CD14-positive monocyte (primary cell): ENCODE results near the gene KLRK1. TPM values are rescaled to one million over a fixed set of nuclear protein-coding genes. Genes with fewer than 3 reads are reported as not detected.

Experiments used
- DNase-seq, 3 donors: peaks; one replicate each; pipeline ENCODE4 v3.0.0-alpha.2; 2011 to 2022
- H2AFZ ChIP-seq: 2 replicates; pipeline ENCODE4 v1.6.0; 2012; ENCODE audit warnings: mild to moderate bottlenecking, low read depth, low read length, inconsistent platforms; ENCODE audit not compliant: insufficient read depth, poor library complexity, severe bottlenecking
- H3K27ac ChIP-seq, 2 donors: 1 replicate in 1 of 2; 2 replicates in 1 of 2; pipeline ENCODE4 v1.5.1; 2012 to 2013; ENCODE audit warnings: low read length in 2 of 2, control low read depth in 1 of 2, inconsistent platforms in 1 of 2, low read depth in 1 of 2, mild to moderate bottlenecking in 1 of 2
- H3K27me3 ChIP-seq, 2 donors: one replicate each; pipeline versions ENCODE4 v1.6.0 to v1.6.1; 2011 to 2013; ENCODE audit warnings: low read length in 2 of 2; ENCODE audit not compliant: control insufficient read depth in 2 of 2, insufficient read depth in 2 of 2
- H3K36me3 ChIP-seq, 2 donors: replicated peaks in 1 of 2; 1 replicate in 1 of 2; 2 replicates in 1 of 2; pipeline versions ENCODE4 v1.5.1 to v1.6.1; 2012 to 2013; ENCODE audit warnings: low read length in 2 of 2, control low read depth in 1 of 2, inconsistent platforms in 1 of 2, mild to moderate bottlenecking in 1 of 2; ENCODE audit not compliant: insufficient read depth in 2 of 2, control insufficient read depth in 1 of 2
- H3K4me1 ChIP-seq, 2 donors: 1 replicate in 1 of 2; 2 replicates in 1 of 2; pipeline versions ENCODE4 v1.5.1 to v1.6.1; 2012 to 2013; ENCODE audit warnings: low read length in 2 of 2, control low read depth in 1 of 2, inconsistent platforms in 1 of 2, mild to moderate bottlenecking in 1 of 2, moderate library complexity in 1 of 2; ENCODE audit not compliant: insufficient read depth in 2 of 2, control insufficient read depth in 1 of 2
- H3K4me2 ChIP-seq: replicated peaks from 2 replicates; pipeline ENCODE3; 2012; ENCODE audit warnings: low read length, moderate library complexity, mild to moderate bottlenecking; ENCODE audit not compliant: poor library complexity, severe bottlenecking; ENCODE audit errors: extremely low read depth
- H3K4me3 ChIP-seq, 3 experiments: fragments of 200-600 bp in 1 of 3; sonication (generic) in 1 of 3; replicated peaks in 1 of 3; 1 replicate in 2 of 3; 2 replicates in 1 of 3; pipeline ENCODE4 v1.5.1; 2011 to 2013; ENCODE audit warnings: low read length in 3 of 3, mild to moderate bottlenecking in 3 of 3, control low read depth in 2 of 3, low read depth in 2 of 3, inconsistent platforms in 1 of 3, moderate library complexity in 1 of 3
- H3K79me2 ChIP-seq: 2 replicates; pipeline ENCODE4 v1.6.0; 2012; ENCODE audit warnings: mild to moderate bottlenecking, control low read depth, inconsistent platforms, low read length, moderate library complexity; ENCODE audit not compliant: insufficient read depth
- H3K9ac ChIP-seq: 2 replicates; pipeline ENCODE4 v1.6.0; 2017; ENCODE audit warnings: low read length, mild to moderate bottlenecking; ENCODE audit not compliant: insufficient read depth, poor library complexity, severe bottlenecking
- H3K9me3 ChIP-seq, 2 donors: replicated peaks in 1 of 2; 1 replicate in 1 of 2; 2 replicates in 1 of 2; pipeline versions ENCODE4 v1.5.1 to v1.6.1; 2012 to 2013; ENCODE audit warnings: low read length in 2 of 2, control low read depth in 1 of 2; ENCODE audit not compliant: control insufficient read depth in 1 of 2, insufficient read depth in 1 of 2
- H4K20me1 ChIP-seq: 2 replicates; pipeline ENCODE4 v1.6.0; 2012; ENCODE audit warnings: mild to moderate bottlenecking, low read length, control low read depth, moderate library complexity; ENCODE audit not compliant: insufficient read depth
- H3K27ac Mint-ChIP-seq, 7 donors: one replicate each; pipeline ENCODE4 v1.8.0; 2020; ENCODE audit warnings: mild to moderate bottlenecking in 7 of 7, mixed read lengths in 7 of 7, moderate library complexity in 6 of 7, inconsistent platforms in 2 of 7
- H3K27me3 Mint-ChIP-seq, 3 donors: one replicate each; pipeline ENCODE4 v1.8.0; 2021 to 2022; ENCODE audit warnings: low read depth in 3 of 3, mild to moderate bottlenecking in 3 of 3, mixed read lengths in 3 of 3, moderate library complexity in 3 of 3, inconsistent platforms in 1 of 3
- H3K36me3 Mint-ChIP-seq, 2 donors: one replicate each; pipeline ENCODE4 v1.8.0; 2020; ENCODE audit warnings: mixed read lengths in 2 of 2, inconsistent platforms in 1 of 2, mild to moderate bottlenecking in 1 of 2
- H3K4me1 Mint-ChIP-seq: one replicate; pipeline ENCODE4 v1.8.0; 2020; ENCODE audit warnings: mild to moderate bottlenecking, mixed read lengths
- H3K4me3 Mint-ChIP-seq, 2 donors: one replicate each; pipeline ENCODE4 v1.8.0; 2020; ENCODE audit warnings: mild to moderate bottlenecking in 2 of 2, mixed read lengths in 2 of 2, moderate library complexity in 1 of 2
- H3K9me3 Mint-ChIP-seq, 7 donors: one replicate each; pipeline ENCODE4 v1.8.0; 2020 to 2022; ENCODE audit warnings: mixed read lengths in 7 of 7, mild to moderate bottlenecking in 6 of 7, moderate library complexity in 6 of 7, inconsistent platforms in 2 of 7
- WGBS: methylation state at CpG from one replicate; pipeline ENCODE4 v1.1.5; 2013; ENCODE audit warnings: missing lambda C conversion rate; ENCODE audit not compliant: insufficient coverage; 5-methylcytosine and 5-hydroxymethylcytosine counted together
- intact Hi-C, 2 donors: fragments of 100-400 bp; cut with micrococcal nuclease; formaldehyde crosslinking; loops; one replicate each; pipeline versions ENCODE4 v1.15.0 to v1.15.1; 2023
- polyA plus RNA-seq, 3 donors: library from polyadenylated mRNA; depleted of rRNA in 1 of 3; unstranded in 2 of 3; stranded (reverse) in 1 of 3; fragments of 300-500 nt in 2 of 3; fragments of >200 nt in 1 of 3; fragmentation: Illumina TruSeq in 2 of 3; gene quantifications; 1 replicate in 2 of 3; 2 replicates in 1 of 3; pipeline ENCODE4 v1.2.3, GENCODE V29; 2012 to 2021
- TF ChIP-seq, protein P1 (sequence below): fragments of 200-600 bp; IDR thresholded peaks from one replicate; pipeline ENCODE4 v1.8.0; 2022; ENCODE audit warnings: antibody characterized with exemption, mild to moderate bottlenecking

The KLRK1 gene
- polyA plus RNA-seq, 3 donors, result 0.05 to 1.3 (median 1.3) TPM

DNA sequence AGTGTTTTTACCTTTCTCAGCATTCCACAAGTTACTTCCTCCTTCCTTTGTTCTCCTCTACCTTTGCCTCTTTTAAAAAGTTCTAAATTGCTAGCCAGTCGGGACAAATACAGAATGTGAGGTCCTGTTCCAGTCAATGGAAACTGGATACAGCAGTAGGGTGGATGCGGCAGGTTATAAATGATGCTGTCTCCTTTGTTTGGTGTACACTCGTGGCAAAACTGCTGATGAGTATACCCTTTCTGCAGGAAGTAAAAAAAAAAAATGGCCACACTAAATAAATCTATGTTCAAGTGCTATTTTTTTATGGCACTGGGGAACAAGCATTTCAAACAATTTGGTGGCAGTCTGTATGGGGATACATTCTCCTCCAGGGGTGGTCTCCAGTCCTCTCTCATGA is 27.5 kb downstream of the KLRK1 start:
- H4K20me1 ChIP-seq, result no peaks in the 10 kb centered on the region
- H3K9me3 Mint-ChIP-seq, result peaks cover 0 to 12% (median 3%) of the 10 kb centered on the region in 7 donors
- H3K36me3 ChIP-seq, result no peaks in the 10 kb centered on the region
- H3K4me3 ChIP-seq, result no peak overlapping the region
- no peaks in the 10 kb centered on the region for H3K27me3 ChIP-seq
- H3K4me3 Mint-ChIP-seq, result no peak overlapping the region
- no peak overlapping the region for H3K27ac ChIP-seq
- peaks cover 0 to 6% of the 10 kb centered on the region in 2 donors for H3K9me3 ChIP-seq
- no peak for DNase-seq
- no peak overlapping the region for H2AFZ ChIP-seq
- intact Hi-C loops, result loop anchor here in 1 of 2 donors (5.0 kb wide), 1 partner anchor 45 kb away; the partner anchor contains the start of gene KLRC4
- peaks cover 0 to 4% (median 2%) of the 10 kb centered on the region in 3 donors for H3K27me3 Mint-ChIP-seq
- no peak overlapping the region for H3K27ac Mint-ChIP-seq
- H3K4me1 Mint-ChIP-seq, result peaks cover 3% of the 10 kb centered on the region
- TF ChIP-seq, protein P1, sequence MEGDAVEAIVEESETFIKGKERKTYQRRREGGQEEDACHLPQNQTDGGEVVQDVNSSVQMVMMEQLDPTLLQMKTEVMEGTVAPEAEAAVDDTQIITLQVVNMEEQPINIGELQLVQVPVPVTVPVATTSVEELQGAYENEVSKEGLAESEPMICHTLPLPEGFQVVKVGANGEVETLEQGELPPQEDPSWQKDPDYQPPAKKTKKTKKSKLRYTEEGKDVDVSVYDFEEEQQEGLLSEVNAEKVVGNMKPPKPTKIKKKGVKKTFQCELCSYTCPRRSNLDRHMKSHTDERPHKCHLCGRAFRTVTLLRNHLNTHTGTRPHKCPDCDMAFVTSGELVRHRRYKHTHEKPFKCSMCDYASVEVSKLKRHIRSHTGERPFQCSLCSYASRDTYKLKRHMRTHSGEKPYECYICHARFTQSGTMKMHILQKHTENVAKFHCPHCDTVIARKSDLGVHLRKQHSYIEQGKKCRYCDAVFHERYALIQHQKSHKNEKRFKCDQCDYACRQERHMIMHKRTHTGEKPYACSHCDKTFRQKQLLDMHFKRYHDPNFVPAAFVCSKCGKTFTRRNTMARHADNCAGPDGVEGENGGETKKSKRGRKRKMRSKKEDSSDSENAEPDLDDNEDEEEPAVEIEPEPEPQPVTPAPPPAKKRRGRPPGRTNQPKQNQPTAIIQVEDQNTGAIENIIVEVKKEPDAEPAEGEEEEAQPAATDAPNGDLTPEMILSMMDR, result no peak
- H3K4me2 ChIP-seq, result no peak overlapping the region
- H3K9ac ChIP-seq, result no peak overlapping the region
- H3K36me3 Mint-ChIP-seq, result no peaks in the 10 kb centered on the region
- 60% methylated on average over 2 of the region's 3 CpGs for WGBS
- H3K79me2 ChIP-seq, result no peaks in the 10 kb centered on the region
- H3K4me1 ChIP-seq, result peaks cover 24 to 29% of the 10 kb centered on the region in 2 donors

DNA sequence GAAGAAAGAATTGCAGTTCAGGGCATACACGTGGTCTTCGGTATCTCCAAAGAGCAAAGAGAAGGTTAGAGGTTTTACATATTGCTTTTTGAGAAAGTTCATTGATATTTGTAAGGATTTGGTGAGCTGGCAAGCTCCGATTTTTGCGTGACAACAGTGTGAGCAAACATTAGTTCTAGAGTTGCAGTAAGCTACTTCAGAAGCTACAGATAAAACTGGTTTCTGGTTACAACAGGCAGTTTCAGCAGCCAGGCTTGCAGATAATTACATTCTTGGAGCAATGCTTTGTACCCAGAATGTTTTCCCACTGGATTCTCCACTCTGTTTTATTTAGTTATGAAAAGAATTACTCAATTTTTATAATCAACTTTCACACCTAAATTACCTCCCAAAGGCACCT is 28.2 kb downstream of the KLRK1 start:
- Histone ChIP-seq H3K9me3 (peaks cover 0 to 6% of the 10 kb centered on the region in 2 donors), H3K79me2 (no peaks in the 10 kb centered on the region), H3K27me3 (no peaks in the 10 kb centered on the region), H3K4me1 (peaks cover 22 to 27% of the 10 kb centered on the region in 2 donors), H4K20me1 (no peaks in the 10 kb centered on the region), H3K4me3 (no peak overlapping the region), H3K9ac (no peak overlapping the region), H2AFZ (no peak overlapping the region), H3K27ac (no peak overlapping the region), H3K36me3 (no peaks in the 10 kb centered on the region), H3K4me2 (no peak overlapping the region)
- Mint-ChIP-seq H3K4me3 (no peak overlapping the region), H3K4me1 (peaks cover 3% of the 10 kb centered on the region), H3K36me3 (no peaks in the 10 kb centered on the region), H3K27ac (no peak overlapping the region), H3K27me3 (peaks cover 0 to 4% (median 2%) of the 10 kb centered on the region in 3 donors), H3K9me3 (peaks cover 0 to 9% (median 3%) of the 10 kb centered on the region in 7 donors)
- TF ChIP-seq, protein P1, result no peak
- 100% methylated on average over 4 of the region's 4 CpGs for WGBS
- intact Hi-C loops, result loop anchor here in 1 of 2 donors (5.0 kb wide), 1 partner anchor 46 kb away; the partner anchor contains the start of gene KLRC4
- no peak for DNase-seq
